T-cell (primary cell): Measurements from ENCODE around the gene FAM210B. TPM values are rescaled to one million over a fixed set of nuclear protein-coding genes. Genes with fewer than 3 reads are reported as not detected.

Experiments
- ATAC-seq, 4 experiments: fragments of 200-7000 bp in 3 of 4; fragments of 150-1000 bp in 1 of 4; cut with Tn5 transposase; replicated peaks in 1 of 4; 1 replicate in 3 of 4; 2 replicates in 1 of 4; pipeline ENCODE4 v1.10.0; 2021; ENCODE audit warnings: moderate library complexity in 3 of 4, mild to moderate bottlenecking in 2 of 4, moderate number of reproducible peaks in 1 of 4
- CTCF ChIA-PET, 2 donors: fragments of 300-600 bp; sonication (Branson Sonifier 250); formaldehyde crosslinking; loops; one replicate each; lab custom pipeline; 2022; ENCODE audit warnings: antibody characterized with exemption in 2 of 2; lab: Charles Lee
- POLR2A ChIA-PET, 2 donors: fragments of 300-600 bp; sonication (Branson Sonifier 250); formaldehyde crosslinking; loops; one replicate each; lab custom pipeline; 2022; ENCODE audit warnings: antibody characterized with exemption in 2 of 2; lab: Charles Lee
- DNase-seq, 35 experiments: peaks; one replicate each; pipeline versions ENCODE4 v3.0.0 to v3.0.0-alpha.2; 2013 to 2023
- H3K27ac ChIP-seq: one replicate; pipeline ENCODE4 v1.5.1; 2013; ENCODE audit warnings: low read length
- H3K27me3 ChIP-seq, 2 experiments: replicated peaks in 1 of 2; 1 replicate in 1 of 2; 2 replicates in 1 of 2; pipeline versions ENCODE4 v1.6.1 to v1.7.0; 2013; ENCODE audit warnings: low read length in 1 of 2, mixed read lengths in 1 of 2; ENCODE audit not compliant: control insufficient read depth in 2 of 2, insufficient read depth in 2 of 2; ENCODE audit errors: extremely low read depth in 1 of 2
- H3K36me3 ChIP-seq, 2 donors: 1 replicate in 1 of 2; 2 replicates in 1 of 2; pipeline versions ENCODE4 v1.6.1 to v1.7.0; 2013; ENCODE audit warnings: low read length in 1 of 2; ENCODE audit not compliant: control insufficient read depth in 2 of 2, insufficient read depth in 1 of 2; ENCODE audit errors: extremely low read depth in 1 of 2
- H3K4me1 ChIP-seq, 2 experiments: 1 replicate in 1 of 2; 2 replicates in 1 of 2; pipeline versions ENCODE4 v1.6.1 to v1.7.0; 2013; ENCODE audit warnings: low read length in 2 of 2, mixed read lengths in 1 of 2; ENCODE audit not compliant: insufficient read depth in 2 of 2, control insufficient read depth in 1 of 2; ENCODE audit errors: extremely low read depth in 1 of 2
- H3K4me3 ChIP-seq, 2 donors: 1 replicate in 1 of 2; 2 replicates in 1 of 2; pipeline versions ENCODE4 v1.5.1 to v1.7.0; 2013; ENCODE audit warnings: mild to moderate bottlenecking in 2 of 2, low read length in 1 of 2, moderate library complexity in 1 of 2; ENCODE audit not compliant: control insufficient read depth in 1 of 2; ENCODE audit errors: extremely low read depth in 1 of 2
- H3K9me3 ChIP-seq: 2 replicates; pipeline ENCODE4 v1.7.0; 2013
- H3K27ac Mint-ChIP-seq, 2 donors: one replicate each; pipeline ENCODE4 v1.8.0; 2020 to 2021; ENCODE audit warnings: mild to moderate bottlenecking in 2 of 2, mixed read lengths in 2 of 2
- H3K27me3 Mint-ChIP-seq, 2 donors: one replicate each; pipeline ENCODE4 v1.8.0; 2021 to 2022; ENCODE audit warnings: mixed read lengths in 2 of 2
- H3K36me3 Mint-ChIP-seq: one replicate; pipeline ENCODE4 v1.8.0; 2021; ENCODE audit warnings: mixed read lengths
- H3K4me1 Mint-ChIP-seq, 3 donors: one replicate each; pipeline ENCODE4 v1.8.0; 2020 to 2022; ENCODE audit warnings: mixed read lengths in 3 of 3, mild to moderate bottlenecking in 1 of 3
- H3K4me3 Mint-ChIP-seq, 3 donors: one replicate each; pipeline ENCODE4 v1.8.0; 2020 to 2022; ENCODE audit warnings: mild to moderate bottlenecking in 3 of 3, mixed read lengths in 3 of 3, moderate library complexity in 3 of 3
- H3K9me3 Mint-ChIP-seq, 3 donors: one replicate each; pipeline ENCODE4 v1.8.0; 2020 to 2022; ENCODE audit warnings: mixed read lengths in 3 of 3
- WGBS: methylation state at CpG from one replicate; pipeline ENCODE4 v1.1.5; 2013; ENCODE audit warnings: missing lambda C conversion rate; ENCODE audit not compliant: insufficient coverage; 5-methylcytosine and 5-hydroxymethylcytosine counted together
- total RNA-seq, 35 experiments: library from RNA in 6 of 35; stranded (reverse) in 6 of 35; fragments of 120-200 nt in 1 of 35; gene quantifications; one replicate each; pipeline versions ENCODE4 v1.2.1 to v1.2.4 and lab custom pipeline; 2013 to 2026

Gene FAM210B
- total RNA-seq, 5 donors from 2014 or later (not counting 1 experiment from before 2014, with no cell fraction given), result 17.2 to 23.9 (median 20.4) TPM

DNA sequence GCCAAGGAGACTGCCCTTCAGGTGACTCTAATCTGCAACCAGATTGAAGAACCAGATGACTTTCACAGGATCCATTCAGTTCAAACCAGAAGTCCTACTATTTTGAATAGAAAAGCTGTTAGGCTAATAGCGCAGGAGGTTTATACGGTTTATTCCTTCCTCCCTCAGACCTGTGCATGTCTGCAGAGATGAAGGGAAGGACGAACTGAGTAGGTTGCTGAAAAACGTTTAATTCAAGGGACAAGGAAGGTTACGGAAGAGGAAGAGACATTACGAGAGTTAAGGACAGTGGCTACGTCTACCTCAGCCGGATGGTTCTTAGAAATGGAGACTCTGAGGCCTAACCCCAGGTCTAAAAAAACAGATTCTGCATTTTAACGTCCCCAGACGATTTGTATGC, 32.3 kb downstream of the FAM210B start:
- ATAC-seq (no peak), DNase-seq (no peak)
- H3K4me3 Mint-ChIP-seq, result no peak overlapping the region
- Histone ChIP-seq H3K9me3 (no peaks in the 10 kb centered on the region), H3K36me3 (peaks cover 2 to 10% of the 10 kb centered on the region in 2 donors), H3K4me3 (no peak overlapping the region), H3K27ac (no peak overlapping the region), H3K4me1 (peaks cover 14 to 20% of the 10 kb centered on the region in 2 experiments), H3K27me3 (no peaks in the 10 kb centered on the region)
- 19% methylated on average over 7 of the region's 10 CpGs for WGBS
- no peaks in the 10 kb centered on the region for H3K9me3 Mint-ChIP-seq
- POLR2A ChIA-PET, result no interaction called here
- CTCF ChIA-PET, result interaction anchor here in 1 of 2 donors (2.2 kb wide), 1 partner anchor 21 kb away, joined by 7 read pairs; the partner anchor contains the start of gene CASS4
- H3K36me3 Mint-ChIP-seq, result peaks cover 11% of the 10 kb centered on the region
- peak overlapping the region in 1 of 2 donors; percentile 2 for H3K27ac Mint-ChIP-seq
- H3K4me1 Mint-ChIP-seq, result peaks cover 19 to 27% (median 26%) of the 10 kb centered on the region in 3 donors
- no peaks in the 10 kb centered on the region for H3K27me3 Mint-ChIP-seq

DNA sequence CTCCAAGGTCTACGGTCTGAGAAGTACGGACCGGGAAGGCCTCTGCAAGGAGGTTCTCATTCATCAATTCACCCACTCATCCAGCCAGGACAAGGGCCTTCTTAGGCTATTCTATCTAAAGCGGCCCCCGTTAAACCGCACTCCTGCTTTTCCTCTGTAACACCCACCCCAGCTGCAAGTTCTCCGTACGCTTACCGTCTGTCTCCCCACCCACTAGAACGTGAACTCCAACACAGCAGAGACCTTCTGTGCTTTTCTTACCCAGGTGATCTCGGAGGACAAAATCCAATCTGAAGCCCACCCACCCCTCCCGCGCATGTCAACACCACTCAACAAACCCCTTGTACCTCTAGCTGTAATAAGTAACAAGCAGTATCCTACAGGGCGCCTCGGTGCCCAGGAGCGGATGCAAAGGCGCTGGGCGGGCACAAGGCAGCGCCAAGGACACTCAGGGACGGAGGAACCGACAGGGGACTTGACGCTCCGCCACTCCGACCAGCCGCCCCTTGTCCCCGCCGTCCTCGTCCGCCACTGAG, 32.9 kb downstream of the FAM210B start:
- no peaks in the 10 kb centered on the region for H3K9me3 Mint-ChIP-seq
- Histone ChIP-seq H3K4me3 (peak overlapping the region; percentile 66 to 97), H3K27ac (peak overlapping the region; percentile 89), H3K9me3 (no peaks in the 10 kb centered on the region), H3K36me3 (peaks cover 2 to 16% of the 10 kb centered on the region in 2 donors), H3K27me3 (no peaks in the 10 kb centered on the region), H3K4me1 (peaks cover 14 to 20% of the 10 kb centered on the region in 2 experiments)
- ChIA-PET POLR2A (interaction anchor here in 1 of 2 donors (0.6 to 0.9 kb wide), 2 partner anchors 22 to 33 kb away, joined by 3 to 7 read pairs; no protein-coding TSS in a partner anchor), CTCF (interaction anchor here in 1 of 2 donors (0.7 to 2.2 kb wide), 6 partner anchors 9 to 94 kb away, joined by 3 to 14 read pairs (median 6); partner anchors contain the start of genes CASS4 and FAM210B)
- H3K36me3 Mint-ChIP-seq, result peaks cover 9% of the 10 kb centered on the region
- H3K27me3 Mint-ChIP-seq, result no peaks in the 10 kb centered on the region
- DNase-seq (peak in 1 of 35 experiments; percentile 3), ATAC-seq (peak; percentile 18 to 33 (median 27))
- 0% methylated on average over 28 of the region's 29 CpGs for WGBS
- no peak overlapping the region for H3K4me3 Mint-ChIP-seq
- H3K27ac Mint-ChIP-seq, result no peak overlapping the region
- H3K4me1 Mint-ChIP-seq, result peaks cover 19 to 27% (median 26%) of the 10 kb centered on the region in 3 donors

DNA sequence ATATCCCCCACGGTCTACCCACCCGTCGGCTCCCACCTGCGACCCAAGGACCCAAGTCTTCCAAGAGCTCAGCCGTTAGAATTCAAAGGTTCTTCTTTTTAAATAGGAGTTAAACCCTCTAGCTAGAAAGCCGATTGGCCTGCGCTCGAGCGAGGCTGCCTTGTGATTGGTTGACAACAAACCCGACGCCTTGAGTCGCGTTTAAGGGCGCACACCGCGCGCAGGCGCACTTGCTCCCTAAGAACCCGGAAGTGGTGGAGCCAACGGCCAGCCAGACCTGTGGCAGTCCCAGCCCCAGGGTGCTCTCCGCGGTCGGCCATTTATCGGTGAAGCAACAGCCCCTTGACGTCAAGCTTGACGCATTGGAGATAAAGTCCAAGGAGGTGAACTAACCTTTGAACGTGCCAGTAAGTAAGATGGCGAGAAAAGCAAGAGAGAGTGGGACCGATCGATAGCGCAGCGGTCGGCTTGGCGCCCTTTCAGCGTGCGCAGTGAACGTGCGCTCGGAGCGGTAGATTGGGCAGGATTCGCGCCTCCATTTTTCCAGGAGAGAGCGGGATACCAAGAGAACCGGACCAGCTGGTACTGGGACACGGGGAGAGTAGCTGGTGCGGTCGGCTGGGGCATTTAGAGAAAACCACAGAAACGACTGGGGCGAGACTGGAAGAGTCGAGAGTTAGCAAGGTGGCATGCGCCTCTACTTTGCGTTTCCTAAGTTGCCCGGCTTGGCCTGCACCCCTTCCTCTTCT, 33.5 kb downstream of the FAM210B start, which contains the start of the genes AURKA and CSTF1:
AURKA (minus strand) TSS at position 84 of the 749 bp plus-strand sequence. CDS start 4,018 bp downstream, outside the sequence.
CSTF1 (plus strand) TSS at position 514 of the 749 bp plus-strand sequence. CDS start 2,908 bp downstream, outside the sequence.
- peak within 1 kb of the TSS in 1 of 2 donors; percentile 2 for H3K27ac Mint-ChIP-seq
- under 1% methylated on average over 53 of the region's 53 CpGs for WGBS
- no peak within 1 kb of the TSS for H3K4me3 Mint-ChIP-seq
- Histone ChIP-seq H3K27ac (peak within 1 kb of the TSS; percentile 89), H3K4me3 (peak within 1 kb of the TSS; percentile 66 to 97), H3K36me3 (peaks cover 2 to 22% of the 10 kb centered on the region in 2 donors), H3K4me1 (peaks cover 14 to 20% of the 10 kb centered on the region in 2 experiments), H3K27me3 (no peaks in the 10 kb centered on the region), H3K9me3 (no peaks in the 10 kb centered on the region)
- H3K27me3 Mint-ChIP-seq, result no peaks in the 10 kb centered on the region
- H3K4me1 Mint-ChIP-seq, result peaks cover 19 to 28% (median 27%) of the 10 kb centered on the region in 3 donors
- ChIA-PET POLR2A (interaction anchor here (0.6 to 1.2 kb wide), 4 partner anchors 14 to 34 kb away, joined by 3 to 9 read pairs (median 6); no protein-coding TSS in a partner anchor), CTCF (interaction anchor here in 1 of 2 donors (0.6 to 2.2 kb wide), 7 partner anchors 8 to 93 kb away, joined by 3 to 14 read pairs (median 5); partner anchors contain the start of genes CASS4 and FAM210B)
- H3K36me3 Mint-ChIP-seq, result peaks cover 14% of the 10 kb centered on the region
- DNase-seq, result peak; percentile 98 to 100 (median 99)
- peak; percentile 87 to 91 (median 90) for ATAC-seq
- H3K9me3 Mint-ChIP-seq, result no peaks in the 10 kb centered on the region

DNA sequence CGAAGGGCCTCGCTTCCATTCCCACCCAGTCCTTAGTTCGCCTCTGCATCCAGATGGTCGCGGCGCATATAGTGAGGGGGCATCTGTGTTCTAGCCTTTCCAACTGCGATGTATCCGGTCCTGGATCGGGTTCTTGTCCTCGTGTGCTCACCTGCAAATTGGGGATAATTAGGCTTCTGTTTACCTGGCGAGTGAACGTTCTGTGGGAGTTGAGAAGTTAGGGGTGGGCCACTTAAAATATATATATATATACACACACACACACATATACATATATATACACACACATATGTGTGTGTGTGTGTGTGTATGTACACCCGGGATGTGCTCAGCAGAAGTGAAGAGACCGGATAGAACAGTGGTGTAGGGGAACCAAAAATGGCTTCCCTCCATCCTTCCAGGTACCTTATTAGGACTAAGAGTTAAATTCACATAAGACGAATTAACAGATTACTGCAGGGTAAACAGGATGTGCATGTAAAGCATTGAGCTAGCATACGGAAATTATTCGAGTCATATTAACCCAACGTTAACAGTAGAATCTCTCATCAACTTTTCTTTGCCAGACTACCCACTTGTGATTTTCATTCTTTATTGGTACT, 34.2 kb downstream of the FAM210B start:
- no peaks in the 10 kb centered on the region for H3K9me3 Mint-ChIP-seq
- Histone ChIP-seq H3K36me3 (peaks cover 2 to 29% of the 10 kb centered on the region in 2 donors), H3K27ac (peak overlapping the region; percentile 89), H3K27me3 (no peaks in the 10 kb centered on the region), H3K4me1 (peaks cover 14 to 20% of the 10 kb centered on the region in 2 experiments), H3K4me3 (peak overlapping the region; percentile 66 to 97), H3K9me3 (no peaks in the 10 kb centered on the region)
- ChIA-PET POLR2A (interaction anchor here (0.6 to 1.2 kb wide), 3 partner anchors 13 to 81 kb away, joined by 4 to 12 read pairs (median 4); partner anchors contain the start of gene CASS4 (in 1 of the 2)), CTCF (interaction anchor here in 1 of 2 donors (1.2 to 2.2 kb wide), 6 partner anchors 8 to 76 kb away, joined by 3 to 14 read pairs (median 6); partner anchors contain the start of genes CASS4 and FAM210B)
- no peaks in the 10 kb centered on the region for H3K27me3 Mint-ChIP-seq
- WGBS, result 0% methylated on average over 8 of the region's 18 CpGs
- H3K36me3 Mint-ChIP-seq, result peaks cover 20% of the 10 kb centered on the region
- H3K4me1 Mint-ChIP-seq, result peaks cover 19 to 28% (median 27%) of the 10 kb centered on the region in 3 donors
- DNase-seq, result peak in 16 of 35 experiments; percentile 5 to 59 (median 22)
- H3K27ac Mint-ChIP-seq, result no peak overlapping the region
- H3K4me3 Mint-ChIP-seq, result no peak overlapping the region
- ATAC-seq, result peak in 3 of 4 experiments; percentile 6 to 14 (median 8)

DNA sequence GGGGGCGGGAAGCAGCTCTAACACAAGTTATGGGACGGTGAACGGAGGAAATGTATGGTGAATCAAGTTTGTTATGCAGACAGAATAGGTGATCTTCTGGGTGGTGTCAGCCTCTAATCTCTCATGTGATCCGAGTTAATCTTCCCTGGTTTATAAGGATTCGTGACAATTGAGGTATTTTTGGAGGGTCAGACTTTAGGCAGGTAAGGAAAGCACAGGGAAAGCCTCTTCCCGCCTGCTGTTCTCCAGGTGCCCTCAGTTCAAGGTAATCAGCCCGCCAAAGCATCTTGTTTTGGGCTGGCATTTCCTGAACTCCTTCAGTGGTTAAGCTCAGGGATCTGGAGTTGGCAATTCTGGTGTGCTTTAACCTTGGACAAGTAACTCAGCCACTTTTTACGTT, 34.9 kb downstream of the FAM210B start:
- H3K36me3 Mint-ChIP-seq, result peaks cover 23% of the 10 kb centered on the region

More for the DNA sequence above, 34.9 kb downstream of the FAM210B start:
- ChIA-PET POLR2A (interaction anchor here (0.6 to 1.2 kb wide), 4 partner anchors 13 to 1995 kb away, joined by 4 to 12 read pairs (median 6); partner anchors contain the start of genes CASS4 (in 1 of the 2) and VAPB (in 1 of the 2)), CTCF (interaction anchor here in 1 of 2 donors (1.8 to 2.1 kb wide), 2 partner anchors 19 to 35 kb away, joined by 10 to 14 read pairs; partner anchors contain the start of genes CASS4 and FAM210B)
- Histone ChIP-seq H3K36me3 (peaks cover 2 to 35% of the 10 kb centered on the region in 2 donors), H3K9me3 (no peaks in the 10 kb centered on the region), H3K27ac (peak overlapping the region; percentile 89), H3K27me3 (no peaks in the 10 kb centered on the region), H3K4me3 (peak overlapping the region in 1 of 2 donors; percentile 66), H3K4me1 (peaks cover 14 to 20% of the 10 kb centered on the region in 2 experiments)
- H3K27ac Mint-ChIP-seq, result no peak overlapping the region
- ATAC-seq, result no peak
- peaks cover 19 to 28% (median 27%) of the 10 kb centered on the region in 3 donors for H3K4me1 Mint-ChIP-seq
- DNase-seq, result no peak
- no peaks in the 10 kb centered on the region for H3K27me3 Mint-ChIP-seq
- 57% methylated on average over 6 of the region's 8 CpGs for WGBS
- H3K9me3 Mint-ChIP-seq, result no peaks in the 10 kb centered on the region
- no peak overlapping the region for H3K4me3 Mint-ChIP-seq
